NCI-H446 treated with DMSO at 0.1 percent for 48 hours (cell line): Measurements from ENCODE around the gene MGAT4A.
"Not testable (repeated sequence)": the region's sequence is repeated elsewhere in the genome, so short reads cannot be mapped to it uniquely, and the experiment has no call there.

Experiments used
- DNase-seq: peaks from one replicate; lab custom pipeline; 2025; lab: John Stamatoyannopoulos, UW

MGAT4A gene

GRCh38 chr2:98607104-98607503, 123.8 kb downstream of the MGAT4A start:
- DNase-seq = no peak

GRCh38 chr2:98606431-98606830, 124.5 kb downstream of the MGAT4A start:
- DNase-seq = no peak

- no peak for DNase-seq
Observed at GRCh38 chr2:98605076-98605475, 125.9 kb downstream of the MGAT4A start.

- no peak for DNase-seq
Observed at GRCh38 chr2:98604547-98604946, 126.4 kb downstream of the MGAT4A start.

- no peak for DNase-seq
Observed at GRCh38 chr2:98601532-98602132, 129.3 kb downstream of the MGAT4A start.

GRCh38 chr2:98598781-98599428, 132.0 kb downstream of the MGAT4A start:
- DNase-seq = no peak

- not testable (repeated sequence) for DNase-seq
Observed at GRCh38 chr2:98594665-98595064, 136.3 kb downstream of the MGAT4A start.

GRCh38 chr2:98592565-98592964, 138.4 kb downstream of the MGAT4A start:
- DNase-seq = no peak

GRCh38 chr2:98589489-98589888, 141.4 kb downstream of the MGAT4A start:
- no peak for DNase-seq

GRCh38 chr2:98588880-98589431, 142.0 kb downstream of the MGAT4A start:
- DNase-seq = no peak

GRCh38 chr2:98586551-98587140, 144.3 kb downstream of the MGAT4A start:
- DNase-seq = no peak

GRCh38 chr2:98585386-98585785, 145.5 kb downstream of the MGAT4A start:
- DNase-seq = no peak

GRCh38 chr2:98583816-98584618, 146.9 kb downstream of the MGAT4A start:
- DNase-seq = no peak

GRCh38 chr2:98583276-98583675, 147.7 kb downstream of the MGAT4A start:
- DNase-seq = no peak

- no peak for DNase-seq
Observed at GRCh38 chr2:98582523-98582922, 148.4 kb downstream of the MGAT4A start.

- DNase-seq = no peak
Observed at GRCh38 chr2:98580656-98581284, 150.2 kb downstream of the MGAT4A start.

GRCh38 chr2:98579926-98580325, 151.0 kb downstream of the MGAT4A start:
- no peak for DNase-seq

GRCh38 chr2:98578231-98578630, 152.7 kb downstream of the MGAT4A start:
- DNase-seq = no peak

GRCh38 chr2:98577313-98577712, 153.6 kb downstream of the MGAT4A start:
- DNase-seq = no peak

GRCh38 chr2:98576666-98577312, 154.1 kb downstream of the MGAT4A start:
- no peak for DNase-seq

GRCh38 chr2:98573426-98573825, 157.5 kb downstream of the MGAT4A start:
- no peak for DNase-seq
